Osteoblast (primary cell): ENCODE measurements around the gene TMEM61. TPM values are rescaled to one million over a fixed set of nuclear protein-coding genes. Genes with fewer than 3 reads are reported as not detected.
A peak's percentile ranks its signal among the peaks of the same experiment; 100 is the strongest.
"Not testable (repeated sequence)": the region's sequence is repeated elsewhere in the genome, so short reads cannot be mapped to it uniquely, and the experiment has no call there.

Source experiments
- DNase-seq: peaks from one replicate; pipeline ENCODE4 v3.0.0; 2011; ENCODE audit warnings: low spot score, mixed read lengths; ENCODE audit not compliant: insufficient read length; ENCODE audit errors: missing footprints
- H2AFZ ChIP-seq: 2 replicates; pipeline ENCODE4 v1.6.0; 2011; ENCODE audit warnings: mild to moderate bottlenecking, low read length
- H3K27ac ChIP-seq: 2 replicates; pipeline ENCODE4 v1.5.1; 2011; ENCODE audit warnings: mild to moderate bottlenecking, low read depth, low read length, moderate library complexity
- H3K27me3 ChIP-seq: 2 replicates; pipeline ENCODE4 v1.6.0; 2012; ENCODE audit warnings: mild to moderate bottlenecking, control low read depth, inconsistent platforms, low read length, moderate library complexity; ENCODE audit not compliant: insufficient read depth
- H3K36me3 ChIP-seq: 2 replicates; pipeline ENCODE4 v1.5.1; 2011; ENCODE audit warnings: mild to moderate bottlenecking, low read length, control low read depth, moderate library complexity; ENCODE audit not compliant: insufficient read depth
- H3K4me1 ChIP-seq: 2 replicates; pipeline ENCODE4 v1.5.1; 2011; ENCODE audit warnings: mild to moderate bottlenecking, low read length, control low read depth, moderate library complexity; ENCODE audit not compliant: insufficient read depth
- H3K4me2 ChIP-seq: 2 replicates; pipeline ENCODE4 v1.6.0; 2011; ENCODE audit warnings: mild to moderate bottlenecking, low read length; ENCODE audit not compliant: insufficient read depth
- H3K4me3 ChIP-seq: fragments of 200-600 bp; sonication (generic); 3 replicates; pipeline ENCODE4 v1.5.1; 2012; ENCODE audit warnings: mild to moderate bottlenecking, low read length, inconsistent platforms; ENCODE audit not compliant: insufficient read depth
- H3K79me2 ChIP-seq: 2 replicates; pipeline ENCODE4 v1.6.0; 2012; ENCODE audit warnings: mild to moderate bottlenecking, low read length, control low read depth, inconsistent platforms; ENCODE audit not compliant: insufficient read depth
- H3K9me3 ChIP-seq: 2 replicates; pipeline ENCODE4 v1.5.1; 2011; ENCODE audit warnings: low read depth, low read length, control low read depth
- H4K20me1 ChIP-seq: 2 replicates; pipeline ENCODE4 v1.6.0; 2012; ENCODE audit warnings: mild to moderate bottlenecking, low read length, control low read depth; ENCODE audit not compliant: insufficient read depth
- CTCF ChIP-seq: IDR thresholded peaks from 2 replicates; pipeline ENCODE4 v1.5.1; 2011; ENCODE audit warnings: mild to moderate bottlenecking, low read depth, low read length, moderate library complexity; ENCODE audit errors: extremely low read depth
- total RNA-seq: library from RNA; depleted of rRNA; stranded (reverse); fragments of >200 nt; gene quantifications from 2 replicates; pipeline ENCODE4 v1.2.3, GENCODE V29; 2012

TMEM61 gene
- total RNA-seq = not detected in 2 replicates

- Histone ChIP-seq H3K36me3 (no peaks in the 10 kb centered on the region), H3K4me2 (peak within 1 kb of the TSS; percentile 51), H3K4me3 (peak within 1 kb of the TSS; percentile 48), H3K4me1 (peaks cover 3% of the 10 kb centered on the region), H2AFZ (no peak within 1 kb of the TSS), H3K79me2 (no peaks in the 10 kb centered on the region), H3K27ac (no peak within 1 kb of the TSS), H3K27me3 (peaks cover 70% of the 10 kb centered on the region), H4K20me1 (no peaks in the 10 kb centered on the region), H3K9me3 (no peaks in the 10 kb centered on the region)
- TF ChIP-seq CTCF = no peak
- DNase-seq = no peak
Observed at GRCh38 chr1:54980528-54981241, at the start of gene TMEM61. TMEM61 (plus strand) TSS chr1:54980628; CDS start chr1:54981066, 438 bp downstream.

GRCh38 chr1:54931275-54931840 lies 49.1 kb upstream of the TMEM61 start:
- H3K4me1 ChIP-seq = peaks cover 22% of the 10 kb centered on the region
- no peak for TF ChIP-seq CTCF
- H3K27ac ChIP-seq = no peak overlapping the region
- H3K36me3 ChIP-seq = no peaks in the 10 kb centered on the region
- H3K27me3 ChIP-seq = no peaks in the 10 kb centered on the region
- no peak overlapping the region for H2AFZ ChIP-seq
- no peaks in the 10 kb centered on the region for H3K9me3 ChIP-seq
- H3K79me2 ChIP-seq = no peaks in the 10 kb centered on the region
- no peaks in the 10 kb centered on the region for H4K20me1 ChIP-seq
- H3K4me2 ChIP-seq = no peak overlapping the region
- H3K4me3 ChIP-seq = no peak overlapping the region
- DNase-seq = peak; percentile 42

- not testable (repeated sequence) for H3K4me3 ChIP-seq, H4K20me1 ChIP-seq, H3K9me3 ChIP-seq, DNase-seq, H3K79me2 ChIP-seq, H3K36me3 ChIP-seq, H3K27me3 ChIP-seq, H2AFZ ChIP-seq, H3K4me2 ChIP-seq
- peak overlapping the region; percentile 73 for H3K27ac ChIP-seq
- peaks cover 23% of the 10 kb centered on the region for H3K4me1 ChIP-seq
Observed at GRCh38 chr1:54934081-54934480, 46.3 kb upstream of the TMEM61 start.

GRCh38 chr1:54934869-54935268 lies 45.6 kb upstream of the TMEM61 start:
- no peaks in the 10 kb centered on the region for H4K20me1 ChIP-seq
- no peaks in the 10 kb centered on the region for H3K79me2 ChIP-seq
- DNase-seq = peak; percentile 81
- H3K4me1 ChIP-seq = peaks cover 24% of the 10 kb centered on the region
- H3K4me2 ChIP-seq = peak overlapping the region; percentile 18
- H3K27me3 ChIP-seq = no peaks in the 10 kb centered on the region
- H3K27ac ChIP-seq = peak overlapping the region; percentile 73
- no peak overlapping the region for H3K4me3 ChIP-seq
- no peaks in the 10 kb centered on the region for H3K9me3 ChIP-seq
- no peaks in the 10 kb centered on the region for H3K36me3 ChIP-seq
- no peak overlapping the region for H2AFZ ChIP-seq
- TF ChIP-seq CTCF = no peak
